Activated CD4-positive, alpha-beta T cell treated with anti-CD3 and anti-CD28 coated beads, Interleukin-2, Interleukin-4, amounts not matched to agents 100 ng/mL and 50 ng/mL, durations not matched to agents 16 hours and 8 hours (primary cell): Measurements from ENCODE around the gene MYL3.

ENCODE experiments used
- DNase-seq: peaks from one replicate; pipeline ENCODE4 v3.0.0-alpha.2; 2020; ENCODE audit warnings: low spot score

MYL3 gene

GRCh38 chr3:46849686-46850467 lies 13.4 kb downstream of the MYL3 start:
- no peak for DNase-seq

GRCh38 chr3:46849045-46849631 lies 14.1 kb downstream of the MYL3 start:
- no peak for DNase-seq

DNA sequence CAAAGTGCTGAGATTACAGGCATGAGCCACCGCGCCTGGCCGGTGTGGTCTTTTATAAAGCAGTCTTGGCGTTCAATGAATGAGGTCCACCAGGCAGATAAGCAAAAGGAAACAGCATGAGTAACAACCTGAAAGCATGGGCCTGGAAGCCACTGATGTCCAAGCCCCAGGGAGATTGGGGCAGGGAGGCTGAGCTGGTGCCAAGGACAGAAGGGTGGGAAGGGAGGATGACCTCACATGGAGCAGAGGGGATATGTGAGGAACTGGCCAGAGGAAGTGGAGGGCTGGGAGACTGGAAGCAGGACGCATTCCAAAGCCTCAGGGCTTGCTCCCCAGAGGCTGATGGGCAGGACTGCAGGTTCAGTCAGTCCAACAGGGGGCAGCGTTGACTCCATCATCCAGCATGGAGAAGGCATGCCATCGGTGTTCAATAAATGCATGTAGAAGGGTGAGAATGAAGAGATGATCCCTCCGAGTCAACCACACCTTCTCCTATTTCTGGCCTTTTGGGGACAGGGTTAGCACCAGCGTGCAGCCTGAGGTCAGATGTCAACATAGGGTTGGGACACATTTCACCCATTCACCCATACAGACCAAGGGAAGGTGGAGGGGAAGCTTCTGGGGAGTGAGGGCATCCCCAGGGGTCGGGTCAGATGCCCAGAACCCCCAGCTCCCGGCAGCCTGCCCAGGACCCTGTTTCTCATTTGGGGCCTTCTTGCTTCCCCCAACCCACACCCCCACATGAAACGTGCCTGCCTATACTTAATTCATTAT lies 14.8 kb downstream of the MYL3 start:
- peak; percentile 52 for DNase-seq

DNA sequence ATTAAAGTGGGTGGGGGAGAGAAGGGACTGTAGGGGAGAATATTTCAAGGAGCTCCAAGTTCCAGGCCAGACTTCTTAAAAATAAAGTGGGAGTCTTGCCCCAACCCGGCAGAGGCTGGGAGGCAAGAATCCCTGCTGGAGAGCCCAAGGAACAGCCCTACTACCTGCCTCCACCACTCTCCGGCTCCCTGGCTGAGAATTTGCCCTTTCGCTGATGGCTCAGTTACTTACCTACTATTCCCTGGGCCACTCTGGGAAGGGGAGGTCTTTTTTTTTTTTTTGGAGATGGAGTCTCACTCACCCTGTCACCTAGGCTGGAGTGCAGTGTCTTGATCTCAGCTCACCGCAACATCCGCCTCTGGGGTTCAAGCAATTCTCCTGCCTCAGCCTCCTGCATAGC lies 15.5 kb downstream of the MYL3 start:
- no peak for DNase-seq

- DNase-seq: no peak
These were observed 16.4 kb downstream of the MYL3 start for GRCh38 chr3:46846624-46847542.

GRCh38 chr3:46845860-46846623 lies 17.2 kb downstream of the MYL3 start:
- DNase-seq: peak; percentile 65

DNA sequence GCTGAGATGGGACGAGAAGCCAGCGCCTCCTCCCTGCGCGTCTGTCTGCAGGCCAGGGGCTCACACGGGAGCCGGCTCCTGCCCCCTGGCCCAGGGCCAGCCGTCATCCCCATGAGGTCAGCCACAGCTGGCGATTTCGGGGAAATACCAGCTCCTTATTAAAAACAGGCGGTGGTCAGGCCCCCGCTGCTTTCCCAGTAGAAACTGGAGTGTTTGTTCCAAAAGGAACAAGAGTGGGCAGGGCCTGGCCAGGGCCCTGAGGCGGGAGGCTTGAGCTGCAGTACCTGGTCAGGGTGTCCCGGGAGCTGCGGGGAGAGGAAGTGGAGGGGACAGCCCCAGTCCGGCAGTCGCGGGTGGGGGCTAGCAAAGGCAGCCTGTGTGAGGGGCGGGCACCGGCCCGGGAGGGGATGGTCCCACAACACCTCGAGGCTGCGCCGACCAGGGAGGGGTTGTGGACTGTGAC lies 17.8 kb downstream of the MYL3 start:
- no peak for DNase-seq

DNA sequence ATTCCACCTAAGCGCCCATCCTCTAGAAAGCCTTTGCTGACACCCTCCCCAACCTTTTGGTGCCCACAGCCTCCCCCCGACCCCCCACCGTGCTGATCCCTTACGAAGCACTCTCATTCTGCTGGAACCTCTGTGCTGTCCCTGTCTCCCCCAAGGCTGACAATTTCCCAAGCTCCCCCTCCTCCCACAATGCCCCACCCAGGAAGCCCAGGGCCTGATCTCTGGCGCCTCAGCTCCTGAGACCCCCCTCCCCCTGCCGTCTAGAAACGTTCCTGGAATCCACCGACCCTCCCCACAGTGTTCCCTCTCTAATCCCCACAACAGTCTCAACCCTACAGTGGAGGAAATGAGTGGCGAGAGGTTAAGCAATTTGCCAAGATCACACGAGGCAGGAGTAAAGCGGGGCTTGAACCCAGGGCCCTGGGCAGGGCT lies 18.3 kb downstream of the MYL3 start:
- DNase-seq: no peak

DNA sequence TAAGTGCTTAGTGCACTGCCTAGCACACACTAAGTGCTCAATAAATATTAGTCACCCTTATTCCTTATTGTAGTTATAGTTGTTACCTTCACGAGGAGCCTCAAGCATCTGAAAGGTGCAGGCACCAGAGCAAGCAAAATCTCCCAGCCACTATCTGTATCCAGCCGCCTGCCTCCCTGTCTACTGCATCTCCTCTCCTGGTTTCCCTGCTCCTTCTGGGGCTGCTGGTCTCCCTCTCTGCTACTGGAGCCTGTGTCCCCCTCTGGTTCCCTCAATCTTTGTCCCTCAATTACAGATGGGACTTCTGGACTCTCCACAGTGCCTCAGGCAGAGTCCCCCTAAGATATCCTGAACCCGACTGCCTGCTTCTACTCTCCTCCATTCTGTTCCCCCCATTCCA lies 18.8 kb downstream of the MYL3 start:
- DNase-seq: no peak

GRCh38 chr3:46843508-46843907 lies 19.7 kb downstream of the MYL3 start:
- no peak for DNase-seq

DNA sequence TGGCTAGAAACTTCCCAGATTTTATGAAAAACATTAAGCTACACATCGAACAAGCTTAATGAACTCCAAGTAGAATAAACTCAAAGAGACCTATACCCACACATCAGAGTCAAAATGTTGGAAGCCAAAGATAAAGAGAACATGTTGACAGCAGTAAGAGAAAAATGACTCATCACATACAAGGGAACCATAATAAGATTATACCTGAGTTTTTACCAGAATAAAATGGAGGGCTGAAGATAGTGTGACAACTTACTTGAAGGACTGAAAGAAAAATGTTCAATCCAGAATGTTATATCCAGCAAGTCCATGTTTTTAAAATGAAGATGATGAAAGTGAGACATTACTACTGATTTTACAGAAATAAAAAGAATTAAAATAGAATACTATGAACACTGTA lies 22.8 kb downstream of the MYL3 start:
- no peak for DNase-seq

DNA sequence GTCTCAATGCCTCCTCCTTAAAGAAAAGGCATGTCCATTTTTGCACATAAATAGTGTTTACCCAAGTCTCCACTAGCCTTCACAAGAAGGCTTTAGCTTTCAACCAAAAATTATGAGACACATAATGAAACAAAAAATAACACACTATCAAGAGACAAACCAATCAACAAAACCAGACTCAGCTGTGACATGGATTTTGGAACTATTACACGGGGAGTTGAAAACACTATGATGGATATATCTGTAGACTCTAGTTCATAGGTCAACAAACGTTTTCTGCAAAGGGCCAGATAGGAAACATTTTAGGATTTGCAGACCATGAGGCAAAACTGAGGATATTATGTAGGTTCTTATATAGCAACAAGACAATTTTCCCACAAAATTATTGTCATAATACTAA lies 24.9 kb downstream of the MYL3 start:
- no peak for DNase-seq

DNA sequence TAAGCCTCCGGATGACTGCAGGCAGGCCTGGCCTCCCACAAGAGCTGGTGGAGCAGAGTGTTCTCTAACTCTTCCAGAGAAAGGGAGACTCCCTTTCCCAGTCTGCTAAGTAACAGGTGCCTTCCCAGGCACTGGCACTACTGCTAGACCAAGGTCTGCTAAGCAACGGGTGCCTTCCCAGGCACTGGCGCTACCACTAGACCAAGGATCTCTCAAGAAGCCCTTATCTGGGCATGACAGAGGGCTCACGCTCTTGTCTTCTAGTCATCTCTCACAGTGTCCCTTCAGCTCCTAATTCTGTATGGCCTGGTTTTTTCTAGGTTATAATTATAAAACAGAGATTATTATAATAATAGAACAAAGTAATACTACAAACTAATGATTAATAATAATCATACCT lies 27.8 kb downstream of the MYL3 start:
- no peak for DNase-seq

- no peak for DNase-seq
These were observed 28.2 kb downstream of the MYL3 start for GRCh38 chr3:46835054-46835453.

GRCh38 chr3:46833346-46834300 lies 29.6 kb downstream of the MYL3 start:
- DNase-seq: no peak

GRCh38 chr3:46831841-46832240 lies 31.4 kb downstream of the MYL3 start:
- DNase-seq: no peak

GRCh38 chr3:46831316-46831715 lies 31.9 kb downstream of the MYL3 start:
- no peak for DNase-seq

DNA sequence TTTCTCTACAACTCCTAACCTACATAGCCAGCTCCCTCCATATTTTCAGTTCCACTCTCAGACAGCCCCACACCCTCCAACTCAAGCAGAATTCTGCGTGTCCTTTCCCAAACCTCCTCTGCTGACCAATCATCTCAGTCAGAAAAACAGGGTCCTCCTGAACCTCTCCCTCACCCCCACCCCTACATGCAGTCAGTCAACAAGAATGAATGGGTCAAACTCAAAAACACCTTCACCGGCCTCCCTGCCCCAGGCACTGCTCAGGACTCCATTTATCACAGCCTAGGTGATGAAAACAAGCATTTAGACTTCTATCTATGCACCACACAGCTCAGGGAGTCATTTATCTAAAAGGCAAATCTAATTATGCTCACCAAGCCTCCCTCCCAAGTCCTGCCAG lies 32.4 kb downstream of the MYL3 start:
- DNase-seq: no peak

- peak; percentile 24 for DNase-seq
These were observed 33.5 kb downstream of the MYL3 start for GRCh38 chr3:46829699-46830208.

DNA sequence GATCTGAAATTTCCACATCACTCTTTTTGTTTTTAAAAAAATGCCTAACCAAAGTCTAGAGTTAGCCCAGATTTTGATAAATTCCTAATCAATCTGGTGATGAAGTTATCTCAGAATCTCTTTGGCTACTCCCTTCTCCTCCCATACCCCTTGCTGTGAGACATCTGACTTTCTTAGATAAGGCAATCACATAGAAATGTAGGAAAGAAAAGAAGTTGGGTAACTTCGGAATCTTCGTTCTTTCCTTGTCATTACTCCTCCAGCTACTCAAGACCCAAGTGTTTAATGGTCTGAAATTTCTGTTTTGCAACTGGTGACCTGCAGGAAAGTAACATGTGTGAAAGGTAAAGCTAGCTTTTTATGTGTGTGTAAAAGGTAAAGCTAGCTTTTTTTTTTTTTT lies 37.8 kb downstream of the MYL3 start:
- DNase-seq: no peak
